ENCODE results near the gene TNF.

TNF gene

GRCh38 chr6:31559958-31560696 is 15.2 kb upstream of the TNF start:
- TF ChIP-seq MYC (IDR thresholded peaks at IDR 0.05; ENCODE audit: low read depth, low read length) (peak; percentile 84), POLR2A (IDR thresholded peaks at IDR 0.05; ENCODE audit: extremely low read depth, insufficient read length) (no peak), MAX (IDR thresholded peaks at IDR 0.05; ENCODE audit: low read depth, low read length) (peak; percentile 93)
- peak; percentile 98 for DNase-seq (ENCODE audit: low read depth)
- H3K4me3 ChIP-seq (ENCODE audit: low read depth, low read length), result peak overlapping the region; percentile 39

GRCh38 chr6:31560697-31561058 is 14.7 kb upstream of the TNF start:
- TF ChIP-seq MYC (IDR thresholded peaks at IDR 0.05; ENCODE audit: low read depth, low read length), result no peak
- TF ChIP-seq MAX (IDR thresholded peaks at IDR 0.05; ENCODE audit: low read depth, low read length), result no peak
- no peak for TF ChIP-seq CTCF (IDR thresholded peaks at IDR 0.05; ENCODE audit: low read depth, low read length)
- TF ChIP-seq POLR2A (IDR thresholded peaks at IDR 0.05; ENCODE audit: extremely low read depth, insufficient read length), result no peak
- no peak for DNase-seq (ENCODE audit: low read depth)
- H3K4me3 ChIP-seq (ENCODE audit: low read depth, low read length), result peak overlapping the region; percentile 34

- no peak for TF ChIP-seq CTCF (IDR thresholded peaks at IDR 0.05; ENCODE audit: low read depth, low read length)
- TF ChIP-seq MAX (IDR thresholded peaks at IDR 0.05; ENCODE audit: low read depth, low read length), result no peak
- TF ChIP-seq POLR2A (IDR thresholded peaks at IDR 0.05; ENCODE audit: extremely low read depth, insufficient read length), result no peak
- no peak for TF ChIP-seq MYC (IDR thresholded peaks at IDR 0.05; ENCODE audit: low read depth, low read length)
- no peak overlapping the region for H3K4me3 ChIP-seq (ENCODE audit: low read depth, low read length)
- DNase-seq (ENCODE audit: low read depth), result no peak
Measured at GRCh38 chr6:31567531-31568370, 7.6 kb upstream of the TNF start.

- DNase-seq (ENCODE audit: low read depth), result no peak
- TF ChIP-seq POLR2A (IDR thresholded peaks at IDR 0.05; ENCODE audit: extremely low read depth, insufficient read length), result no peak
- 0 out of 2 replicates have a peak, but pooled peaks have one; percentile 7 for TF ChIP-seq MAX (IDR thresholded peaks at IDR 0.05; ENCODE audit: low read depth, low read length)
- H3K4me3 ChIP-seq (ENCODE audit: low read depth, low read length), result no peak overlapping the region
Measured at GRCh38 chr6:31568537-31568961, 6.8 kb upstream of the TNF start.

GRCh38 chr6:31569861-31570536 is 5.4 kb upstream of the TNF start:
- DNase-seq (ENCODE audit: low read depth), result no peak
- TF ChIP-seq MYC (IDR thresholded peaks at IDR 0.05; ENCODE audit: low read depth, low read length) (no peak), CTCF (IDR thresholded peaks at IDR 0.05; ENCODE audit: low read depth, low read length) (no peak), MAX (IDR thresholded peaks at IDR 0.05; ENCODE audit: low read depth, low read length) (no peak), POLR2A (IDR thresholded peaks at IDR 0.05; ENCODE audit: extremely low read depth, insufficient read length) (no peak)
- no peak overlapping the region for H3K4me3 ChIP-seq (ENCODE audit: low read depth, low read length)

GRCh38 chr6:31572041-31572911 is 3.1 kb upstream of the TNF start, which contains the start of gene LTA:
TSS of gene LTA (plus strand) at chr6:31572289. CDS start at chr6:31572743, 454 bp downstream.
- no peak for DNase-seq (ENCODE audit: low read depth)
- H3K4me3 ChIP-seq (ENCODE audit: low read depth, low read length), result no peak within 1 kb of the TSS

More at GRCh38 chr6:31572041-31572911, 3.1 kb upstream of the TNF start, which contains the start of gene LTA:
- TF ChIP-seq MAX (IDR thresholded peaks at IDR 0.05; ENCODE audit: low read depth, low read length), result no peak
- no peak for TF ChIP-seq CTCF (IDR thresholded peaks at IDR 0.05; ENCODE audit: low read depth, low read length)
- TF ChIP-seq POLR2A (IDR thresholded peaks at IDR 0.05; ENCODE audit: extremely low read depth, insufficient read length), result no peak
- no peak for TF ChIP-seq MYC (IDR thresholded peaks at IDR 0.05; ENCODE audit: low read depth, low read length)

All from NB4 (cell line).